Measurements from ENCODE around the gene RGS10.

GRCh38 chr10:119545310-119545709 lies 2.8 kb upstream of the RGS10 start:
- no peak for TF ChIP-seq CTCF (IDR thresholded peaks at IDR 0.05)
- no peak for TF ChIP-seq POLR2A (IDR thresholded peaks at IDR 0.05)
- TF ChIP-seq EP300 (IDR thresholded peaks at IDR 0.05), result no peak

Measured in tibial nerve (tissue), 4 donors.